SK-N-SH (cell line): Measurements from ENCODE around the gene NTRK2. TPM values are rescaled to one million over a fixed set of nuclear protein-coding genes. Genes with fewer than 3 reads are reported as not detected.

Source experiments
- CTCF ChIA-PET: fragments of 300-600, 350-600 bp; formaldehyde crosslinking; extraction: SDS; loops from one replicate; lab custom pipeline; 2021; lab: Yijun Ruan, JAX
- POLR2A ChIA-PET: fragments of 350-600 bp; sonication (Branson Sonifier 250); formaldehyde crosslinking; extraction: SDS; loops from one replicate; lab custom pipeline; 2020; ENCODE audit warnings: antibody characterized with exemption, inconsistent platforms; lab: Yijun Ruan, JAX
- DNase-seq: peaks from one replicate; pipeline ENCODE4 v3.0.0; 2012
- H2AFZ ChIP-seq: fragments of 200-600 bp; sonication (generic); 2 replicates; pipeline ENCODE4 v1.8.1; 2016; ENCODE audit warnings: antibody characterized with exemption, mild to moderate bottlenecking, low read depth
- H3F3A ChIP-seq: fragments of 200-600 bp; sonication (generic); replicated peaks from 2 replicates; pipeline ENCODE3; 2016; ENCODE audit warnings: antibody characterized with exemption, mild to moderate bottlenecking; ENCODE audit not compliant: insufficient read depth
- H3K27ac ChIP-seq, 2 experiments: fragments of 200-500 bp in 1 of 2; fragments of 200-600 bp in 1 of 2; sonication (Bioruptor generic) in 1 of 2; sonication (generic), shearing (Covaris generic) in 1 of 2; 2 replicates each; pipeline versions ENCODE4 v1.5.1 to v1.6.1; 2014 to 2016; ENCODE audit warnings: low read depth in 2 of 2, inconsistent platforms in 1 of 2, low read length in 1 of 2, mild to moderate bottlenecking in 1 of 2, mixed read lengths in 1 of 2
- H3K27me3 ChIP-seq: fragments of 200-600 bp; sonication (generic), shearing (Covaris generic); 2 replicates; pipeline ENCODE4 v1.6.1; 2016; ENCODE audit warnings: mixed run types; ENCODE audit not compliant: insufficient read depth
- H3K36me3 ChIP-seq, 2 experiments: fragments of 200-500 bp in 1 of 2; fragments of 200-600 bp in 1 of 2; sonication (Bioruptor generic) in 1 of 2; sonication (generic) in 1 of 2; replicated peaks in 1 of 2; 2 replicates each; pipeline versions ENCODE3 to v1.5.1; 2014 to 2016; ENCODE audit warnings: low read length in 1 of 2, mild to moderate bottlenecking in 1 of 2; ENCODE audit not compliant: insufficient read depth in 2 of 2, control insufficient read depth in 1 of 2
- H3K4me1 ChIP-seq, 2 experiments: fragments of 200-500 bp in 1 of 2; fragments of 200-600 bp in 1 of 2; sonication (Bioruptor generic) in 1 of 2; sonication (generic), shearing (Covaris generic) in 1 of 2; 2 replicates each; pipeline versions ENCODE4 v1.5.1 to v1.6.1; 2014 to 2016; ENCODE audit warnings: low read depth in 1 of 2, low read length in 1 of 2, mixed run types in 1 of 2; ENCODE audit not compliant: insufficient read depth in 2 of 2, control insufficient read depth in 1 of 2
- H3K4me2 ChIP-seq: fragments of 200-600 bp; sonication (generic), shearing (Covaris generic); 2 replicates; pipeline ENCODE4 v1.6.1; 2017; ENCODE audit warnings: mixed run types
- H3K4me3 ChIP-seq, 2 experiments: fragments of 200-500 bp in 1 of 2; fragments of 200-600 bp in 1 of 2; sonication (Bioruptor generic) in 1 of 2; sonication (generic), shearing (Covaris generic) in 1 of 2; 2 replicates each; pipeline versions ENCODE4 v1.5.1 to v1.8.1; 2014 to 2016; ENCODE audit warnings: low read depth in 2 of 2, inconsistent platforms in 1 of 2, low read length in 1 of 2, mild to moderate bottlenecking in 1 of 2, mixed read lengths in 1 of 2, moderate library complexity in 1 of 2
- H3K79me2 ChIP-seq: fragments of 200-600 bp; sonication (generic); 2 replicates; pipeline ENCODE4 v1.8.1; 2017; ENCODE audit warnings: mild to moderate bottlenecking; ENCODE audit not compliant: insufficient read depth
- H3K9ac ChIP-seq: fragments of 200-600 bp; sonication (generic); 2 replicates; pipeline ENCODE4 v1.6.1; 2017; ENCODE audit warnings: mixed run types
- H3K9me2 ChIP-seq: fragments of 200-600 bp; sonication (generic); 2 replicates; pipeline ENCODE4 v1.6.1; 2017; ENCODE audit warnings: mixed run types
- H3K9me3 ChIP-seq: fragments of 200-600 bp; sonication (generic); 2 replicates; pipeline ENCODE4 v1.6.1; 2017; ENCODE audit warnings: mixed run types, mild to moderate bottlenecking, moderate library complexity
- H4K20me1 ChIP-seq: fragments of 200-600 bp; sonication (generic); 2 replicates; pipeline ENCODE4 v1.6.1; 2017; ENCODE audit warnings: mild to moderate bottlenecking, mixed run types; ENCODE audit not compliant: insufficient read depth
- CHD2 ChIP-seq: fragments of 150-350 bp; IDR thresholded peaks from 2 replicates; pipeline ENCODE4 v1.6.1; 2018; ENCODE audit warnings: low read length; ENCODE audit not compliant: partially characterized antibody
- ELF1 ChIP-seq: IDR thresholded peaks from 2 replicates; pipeline ENCODE4 v1.4.0; 2012
- EP300 ChIP-seq, 2 experiments: IDR thresholded peaks; 2 replicates each; pipeline versions ENCODE4 v1.4.0 to v1.6.1; 2012; ENCODE audit warnings: borderline replicate concordance in 1 of 2, low read depth in 1 of 2, low read length in 1 of 2
- EZH2phosphoT487 ChIP-seq: fragments of 200-600 bp; sonication (generic); IDR thresholded peaks from 2 replicates; pipeline ENCODE4 v1.6.1; 2017; ENCODE audit warnings: low read depth, mixed run types, mild to moderate bottlenecking, antibody characterized with exemption, moderate library complexity, borderline replicate concordance
- FOXM1 ChIP-seq: IDR thresholded peaks from 2 replicates; pipeline ENCODE4 v1.4.0; 2012; ENCODE audit warnings: low read depth, mild to moderate bottlenecking
- IRF3 ChIP-seq: fragments of 150-350 bp; IDR thresholded peaks from 2 replicates; pipeline ENCODE4 v1.6.1; 2016; ENCODE audit warnings: mild to moderate bottlenecking, low read depth, low read length
- JUND ChIP-seq: IDR thresholded peaks from 2 replicates; pipeline ENCODE4 v1.4.0; 2012
- MXI1 ChIP-seq: IDR thresholded peaks from 2 replicates; pipeline ENCODE4 v1.6.1; 2012; ENCODE audit warnings: mild to moderate bottlenecking, low read depth, low read length, improper control_type of control experiment
- NFIC ChIP-seq: IDR thresholded peaks from 2 replicates; pipeline ENCODE4 v1.4.0; 2012; ENCODE audit warnings: borderline replicate concordance
- NRF1 ChIP-seq: IDR thresholded peaks from 2 replicates; pipeline ENCODE4 v1.6.1; 2012; ENCODE audit warnings: low read depth, mild to moderate bottlenecking, low read length
- RCOR1 ChIP-seq: fragments of 150-350 bp; IDR thresholded peaks from 2 replicates; pipeline ENCODE4 v1.6.1; 2017; ENCODE audit warnings: antibody characterized with exemption, low read length
- REST ChIP-seq: IDR thresholded peaks from 2 replicates; pipeline ENCODE4 v1.6.1; 2012; ENCODE audit warnings: mild to moderate bottlenecking, low read depth, low read length, moderate library complexity
- RFX5 ChIP-seq: IDR thresholded peaks from 2 replicates; pipeline ENCODE4 v1.6.1; 2012; ENCODE audit warnings: mild to moderate bottlenecking, improper control_type of control experiment, low read length
- SMC3 ChIP-seq: IDR thresholded peaks from 2 replicates; pipeline ENCODE4 v1.6.1; 2012; ENCODE audit warnings: low read depth, low read length, improper control_type of control experiment
- TAF1 ChIP-seq: IDR thresholded peaks from 2 replicates; pipeline ENCODE4 v1.6.1; 2012; ENCODE audit warnings: low read depth, mild to moderate bottlenecking, low read length, moderate library complexity, borderline replicate concordance
- TCF12 ChIP-seq: IDR thresholded peaks from 2 replicates; pipeline ENCODE4 v1.4.0; 2012
- TEAD4 ChIP-seq: IDR thresholded peaks from 2 replicates; pipeline ENCODE4 v1.4.0; 2012; ENCODE audit warnings: mild to moderate bottlenecking, borderline replicate concordance; ENCODE audit not compliant: insufficient read depth
- USF1 ChIP-seq: IDR thresholded peaks from 2 replicates; pipeline ENCODE4 v1.4.0; 2012; ENCODE audit warnings: low read depth, borderline replicate concordance
- YY1 ChIP-seq: IDR thresholded peaks from 2 replicates; pipeline ENCODE4 v1.4.0; 2012; ENCODE audit warnings: low read depth, mild to moderate bottlenecking
- WGBS: methylation state at CpG from one replicate; pipeline ENCODE4 v1.1.6; 2017; ENCODE audit warnings: low lambda C conversion rate; 5-methylcytosine and 5-hydroxymethylcytosine counted together
- polyA plus RNA-seq, 3 experiments: library from polyadenylated mRNA; depleted of rRNA; stranded (reverse); fragments of >200 nt; gene quantifications; 2 replicates each; pipeline ENCODE4 v1.2.3, GENCODE V29; 2012
- TF ChIP-seq, protein P1 (sequence below): fragments of 200-600 bp; sonication (generic); IDR thresholded peaks from 2 replicates; pipeline ENCODE4 v1.6.1; 2017; ENCODE audit warnings: antibody characterized with exemption, mild to moderate bottlenecking, moderate library complexity
- TF ChIP-seq, protein P2 (sequence below): IDR thresholded peaks from 2 replicates; pipeline ENCODE4; 2012

Gene NTRK2
- polyA plus RNA-seq, 1 of the 3 experiments (the other 2 are of a cell fraction): 0.05 TPM

DNA sequence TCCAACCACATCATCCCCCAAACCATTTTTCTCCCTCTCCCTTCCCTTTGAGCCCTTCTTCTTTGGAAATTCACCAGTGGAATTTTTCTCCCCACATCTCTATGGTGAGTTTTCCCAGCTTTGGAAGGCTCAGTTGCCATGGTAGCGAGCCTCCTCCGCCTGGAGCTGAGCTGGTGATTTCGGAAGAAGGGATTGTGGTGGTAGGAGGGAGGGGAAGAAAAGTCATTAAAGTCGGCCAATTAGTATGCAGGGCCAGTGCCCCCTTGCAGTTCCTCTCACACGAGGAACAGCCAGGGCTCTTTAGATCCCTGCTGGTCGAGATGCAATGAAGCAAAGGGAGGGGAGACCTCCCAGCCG lies 322.0 kb downstream of the NTRK2 start:
- no peak overlapping the region for H3K4me2 ChIP-seq
- ChIA-PET POLR2A (interaction anchor here (0.6 kb wide), 1 partner anchor 422 kb away, joined by 3 read pairs; no protein-coding TSS in a partner anchor), CTCF (no interaction called here)
- WGBS: 45% methylated on average over 6 of the region's 7 CpGs
- TF ChIP-seq YY1 (no peak), USF1 (no peak), RFX5 (no peak), SMC3 (no peak), REST (no peak), TCF12 (no peak), FOXM1 (no peak), TEAD4 (no peak), ELF1 (no peak), JUND (no peak), NFIC (no peak), MXI1 (no peak), TAF1 (no peak), IRF3 (no peak)
- no peaks in the 10 kb centered on the region for H3K9me3 ChIP-seq
- no peaks in the 10 kb centered on the region for H3K79me2 ChIP-seq
- H3K27me3 ChIP-seq: no peaks in the 10 kb centered on the region
- H3K36me3 ChIP-seq: no peaks in the 10 kb centered on the region
- H3K4me3 ChIP-seq: no peak overlapping the region
- no peak overlapping the region for H3K9ac ChIP-seq
- no peaks in the 10 kb centered on the region for H3K9me2 ChIP-seq
- peaks cover 0 to 8% of the 10 kb centered on the region in 2 experiments; a peak in 1 of 4 replicates for H3K4me1 ChIP-seq
- H3K27ac ChIP-seq: no peak overlapping the region
- H3F3A ChIP-seq: no peaks in the 10 kb centered on the region
- no peaks in the 10 kb centered on the region for H4K20me1 ChIP-seq
- no peak overlapping the region for H2AFZ ChIP-seq
- DNase-seq: no peak

DNA sequence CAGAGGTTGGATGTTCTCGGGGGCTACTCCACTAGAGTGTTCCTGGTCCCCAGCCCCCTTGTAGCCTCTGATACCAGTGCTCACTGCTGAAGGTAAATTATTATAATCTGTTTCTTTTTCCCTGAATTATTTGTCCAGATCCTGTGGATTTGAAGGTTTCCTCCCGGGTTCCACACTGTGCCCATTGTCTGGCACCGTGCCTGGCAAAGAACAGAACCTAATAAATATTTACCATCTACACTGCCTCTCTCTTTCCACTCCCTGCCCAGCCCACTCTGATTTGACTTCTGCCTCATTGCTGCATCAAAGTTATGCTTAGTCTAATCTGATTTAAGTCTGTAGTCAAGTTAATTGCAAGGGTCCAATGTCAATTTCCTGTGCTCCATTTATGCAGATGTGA lies 322.9 kb downstream of the NTRK2 start:
- Histone ChIP-seq H2AFZ (no peak overlapping the region), H3F3A (no peaks in the 10 kb centered on the region), H3K27ac (no peak overlapping the region), H4K20me1 (no peaks in the 10 kb centered on the region), H3K79me2 (no peaks in the 10 kb centered on the region), H3K9me2 (no peaks in the 10 kb centered on the region), H3K36me3 (no peaks in the 10 kb centered on the region), H3K4me1 (peaks cover 0 to 8% of the 10 kb centered on the region in 2 experiments; a peak in 1 of 4 replicates), H3K9me3 (no peaks in the 10 kb centered on the region), H3K27me3 (no peaks in the 10 kb centered on the region), H3K9ac (no peak overlapping the region), H3K4me3 (no peak overlapping the region), H3K4me2 (no peak overlapping the region)
- 55% methylated on average over 3 of the region's 3 CpGs for WGBS
- CTCF ChIA-PET: interaction anchor here (0.8 kb wide), 1 partner anchor 20 kb away, joined by 3 read pairs; no protein-coding TSS in a partner anchor
- POLR2A ChIA-PET: no interaction called here
- no peak for DNase-seq
- TF ChIP-seq TCF12 (no peak), NRF1 (no peak), EP300 (IDR thresholded peaks at IDR 0.05; ENCODE audit: borderline replicate concordance in 1 of 2, low read depth in 1 of 2, low read length in 1 of 2) (no peak), TEAD4 (no peak), EZH2phosphoT487 (no peak), CHD2 (no peak), RCOR1 (no peak)
- TF ChIP-seq, protein P1, sequence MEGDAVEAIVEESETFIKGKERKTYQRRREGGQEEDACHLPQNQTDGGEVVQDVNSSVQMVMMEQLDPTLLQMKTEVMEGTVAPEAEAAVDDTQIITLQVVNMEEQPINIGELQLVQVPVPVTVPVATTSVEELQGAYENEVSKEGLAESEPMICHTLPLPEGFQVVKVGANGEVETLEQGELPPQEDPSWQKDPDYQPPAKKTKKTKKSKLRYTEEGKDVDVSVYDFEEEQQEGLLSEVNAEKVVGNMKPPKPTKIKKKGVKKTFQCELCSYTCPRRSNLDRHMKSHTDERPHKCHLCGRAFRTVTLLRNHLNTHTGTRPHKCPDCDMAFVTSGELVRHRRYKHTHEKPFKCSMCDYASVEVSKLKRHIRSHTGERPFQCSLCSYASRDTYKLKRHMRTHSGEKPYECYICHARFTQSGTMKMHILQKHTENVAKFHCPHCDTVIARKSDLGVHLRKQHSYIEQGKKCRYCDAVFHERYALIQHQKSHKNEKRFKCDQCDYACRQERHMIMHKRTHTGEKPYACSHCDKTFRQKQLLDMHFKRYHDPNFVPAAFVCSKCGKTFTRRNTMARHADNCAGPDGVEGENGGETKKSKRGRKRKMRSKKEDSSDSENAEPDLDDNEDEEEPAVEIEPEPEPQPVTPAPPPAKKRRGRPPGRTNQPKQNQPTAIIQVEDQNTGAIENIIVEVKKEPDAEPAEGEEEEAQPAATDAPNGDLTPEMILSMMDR: no peak
- TF ChIP-seq, protein P2, sequence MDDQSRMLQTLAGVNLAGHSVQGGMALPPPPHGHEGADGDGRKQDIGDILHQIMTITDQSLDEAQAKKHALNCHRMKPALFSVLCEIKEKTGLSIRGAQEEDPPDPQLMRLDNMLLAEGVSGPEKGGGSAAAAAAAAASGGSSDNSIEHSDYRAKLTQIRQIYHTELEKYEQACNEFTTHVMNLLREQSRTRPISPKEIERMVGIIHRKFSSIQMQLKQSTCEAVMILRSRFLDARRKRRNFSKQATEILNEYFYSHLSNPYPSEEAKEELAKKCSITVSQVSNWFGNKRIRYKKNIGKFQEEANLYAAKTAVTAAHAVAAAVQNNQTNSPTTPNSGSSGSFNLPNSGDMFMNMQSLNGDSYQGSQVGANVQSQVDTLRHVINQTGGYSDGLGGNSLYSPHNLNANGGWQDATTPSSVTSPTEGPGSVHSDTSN: no peak
